ENCODE measurements around the gene ST6GALNAC1.

The ST6GALNAC1 gene

GRCh38 chr17:76643553-76644148 lies at the start of gene ST6GALNAC1:
ST6GALNAC1 (minus strand) TSS chr17:76643757; CDS start chr17:76643638, 119 bp downstream.
- DNase-seq = no peak

- DNase-seq = no peak
Observed at GRCh38 chr17:76691379-76692191, 48.0 kb upstream of the ST6GALNAC1 start.

- DNase-seq = no peak
Observed at GRCh38 chr17:76690596-76691280, 47.2 kb upstream of the ST6GALNAC1 start.

DNA sequence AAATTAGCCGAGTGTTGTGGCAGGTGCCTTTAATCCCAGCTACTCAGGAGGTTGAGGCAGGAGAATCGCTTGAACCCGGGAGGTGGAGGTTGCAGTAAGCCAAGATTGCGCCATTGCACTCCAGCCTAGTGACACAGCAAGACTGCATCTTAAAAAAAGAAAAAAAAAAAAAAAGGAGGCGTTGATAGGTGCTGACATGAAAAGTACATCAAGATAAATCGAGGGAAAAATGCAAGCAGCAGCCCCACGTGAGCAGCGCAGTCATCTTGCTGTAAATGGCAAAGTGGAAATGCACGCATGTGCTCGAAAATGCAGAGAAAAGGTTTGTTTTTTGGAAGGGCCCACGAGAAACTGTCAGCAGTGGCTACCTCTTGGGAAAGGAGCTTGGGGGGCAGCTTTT lies 46.3 kb upstream of the ST6GALNAC1 start:
- DNase-seq = no peak

- no peak for DNase-seq
Observed at GRCh38 chr17:76688165-76688622, 44.6 kb upstream of the ST6GALNAC1 start.

GRCh38 chr17:76687298-76688164 lies 44.0 kb upstream of the ST6GALNAC1 start:
- no peak for DNase-seq

- DNase-seq = no peak
Observed at GRCh38 chr17:76686538-76687297, 43.2 kb upstream of the ST6GALNAC1 start.

DNA sequence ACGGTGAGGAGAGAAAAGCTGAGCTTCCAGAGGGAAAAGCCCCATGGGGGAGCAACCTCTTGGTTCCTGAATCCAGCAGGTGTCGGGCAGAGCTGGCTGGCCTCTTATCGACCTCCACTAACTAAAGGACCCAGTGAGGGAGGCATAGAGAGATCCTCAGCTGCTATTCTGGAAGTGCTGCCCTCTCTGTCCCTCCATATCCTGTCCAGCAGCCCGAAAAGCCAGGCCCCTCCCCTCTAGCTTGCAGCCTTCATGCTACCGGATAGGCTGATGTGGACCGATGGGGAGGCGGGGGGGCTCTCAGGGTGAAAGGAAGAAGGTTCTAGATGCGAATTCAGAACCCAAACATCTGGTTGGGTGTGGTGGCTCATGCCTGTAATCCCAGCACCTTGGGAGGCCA lies 42.3 kb upstream of the ST6GALNAC1 start:
- no peak for DNase-seq

- DNase-seq = no peak
Observed at GRCh38 chr17:76685366-76685765, 41.8 kb upstream of the ST6GALNAC1 start.

DNA sequence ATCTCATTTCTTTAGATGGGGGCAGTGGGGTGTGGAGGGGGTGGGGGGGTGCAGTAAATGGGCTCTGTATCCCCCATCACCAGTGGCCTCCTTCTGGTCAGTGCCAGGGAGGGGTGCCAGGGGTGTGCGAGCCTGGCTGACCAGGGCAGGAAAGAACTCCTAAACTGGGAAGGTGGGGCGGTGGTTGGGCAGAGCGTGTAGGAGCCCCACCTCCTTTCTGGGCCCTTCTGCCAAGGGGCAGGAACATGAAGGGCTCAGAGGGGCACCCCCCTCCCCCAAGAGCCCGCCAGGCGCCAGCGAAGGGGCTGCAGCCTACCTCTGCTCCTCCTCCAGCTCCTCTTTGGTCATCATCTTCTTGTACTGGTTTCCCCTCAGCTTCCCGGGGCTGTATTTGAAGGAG lies 41.2 kb upstream of the ST6GALNAC1 start:
- DNase-seq = no peak

- DNase-seq = no peak
Observed at GRCh38 chr17:76683921-76684745, 40.6 kb upstream of the ST6GALNAC1 start.

DNA sequence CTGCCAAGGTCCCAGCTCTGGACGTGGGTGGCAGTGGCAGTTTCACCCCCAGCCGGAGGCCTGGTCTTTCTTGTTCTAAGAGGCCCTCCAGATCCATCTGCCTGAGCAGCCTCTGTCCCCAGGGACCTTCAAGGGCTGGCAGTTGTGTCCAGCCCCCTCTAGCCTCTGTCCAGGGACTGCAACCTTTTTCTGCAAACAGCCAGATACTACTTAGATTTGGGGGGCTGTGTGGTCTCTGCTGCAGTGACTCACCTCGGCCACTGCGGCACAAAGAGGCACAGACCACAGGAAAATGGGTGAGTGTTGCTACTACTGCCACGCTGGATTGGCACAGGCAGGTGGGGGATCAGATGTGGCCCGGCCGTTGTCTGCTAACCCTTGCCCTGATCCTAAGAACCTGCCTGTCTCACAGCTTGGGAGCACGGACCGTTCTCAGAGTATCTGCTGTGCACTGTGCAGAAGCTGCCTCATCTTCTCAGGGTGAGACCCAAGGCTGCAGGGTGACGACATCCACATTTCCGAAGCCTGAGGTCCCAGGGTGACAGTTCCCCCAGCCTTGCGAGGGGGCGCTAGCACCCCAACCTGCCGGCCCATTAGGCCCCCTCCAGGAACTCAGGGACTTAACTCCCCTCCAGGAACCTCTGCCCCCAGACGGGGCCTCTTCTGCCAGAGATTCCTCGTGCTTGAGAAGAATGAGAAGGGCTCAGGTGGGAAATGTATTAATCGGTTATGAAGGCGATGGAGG lies 39.6 kb upstream of the ST6GALNAC1 start:
- DNase-seq = no peak

DNA sequence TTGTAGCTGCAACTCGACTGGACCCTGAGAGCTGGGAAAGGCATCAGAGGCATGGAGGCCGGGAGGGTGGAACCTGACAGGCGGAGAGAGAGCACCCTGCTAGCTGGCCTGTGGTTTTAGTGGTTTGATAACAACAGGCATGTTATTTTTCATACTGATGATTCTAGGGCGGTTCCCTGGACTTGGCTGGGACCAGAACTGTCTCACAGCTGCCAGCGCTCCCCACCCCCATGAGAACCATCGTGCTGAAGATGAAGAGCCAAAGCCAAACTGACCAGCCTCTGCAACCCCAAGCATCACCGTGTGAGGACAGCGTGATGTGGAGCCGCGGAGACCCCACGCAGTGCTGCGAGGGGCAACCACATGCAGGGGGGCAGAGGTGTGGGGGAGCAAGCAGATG lies 38.7 kb upstream of the ST6GALNAC1 start:
- DNase-seq = no peak

- peak; percentile 37 for DNase-seq
Observed at GRCh38 chr17:76681222-76682137, 37.9 kb upstream of the ST6GALNAC1 start.

DNA sequence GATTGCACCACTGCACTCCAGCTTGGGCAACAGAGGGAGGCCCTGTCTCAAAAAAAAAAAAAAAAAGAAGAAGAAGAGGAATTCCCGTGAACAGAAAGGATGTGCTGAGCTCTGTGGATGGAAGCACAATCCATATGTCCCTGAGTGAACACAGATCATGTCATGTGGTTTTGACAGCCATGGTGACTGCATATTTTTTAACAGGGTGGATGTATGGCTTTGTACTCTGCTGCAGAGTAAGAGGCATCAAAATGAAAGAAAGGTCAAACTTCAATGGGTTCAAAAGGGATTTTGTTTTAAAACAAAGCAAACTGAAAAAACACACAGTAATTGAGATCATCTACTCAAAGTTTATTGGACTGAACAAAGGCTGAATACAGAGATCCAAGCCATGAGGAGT lies 35.7 kb upstream of the ST6GALNAC1 start:
- no peak for DNase-seq

- no peak for DNase-seq
Observed at GRCh38 chr17:76678330-76678729, 34.8 kb upstream of the ST6GALNAC1 start.

GRCh38 chr17:76677406-76677805 lies 33.8 kb upstream of the ST6GALNAC1 start:
- DNase-seq = no peak

GRCh38 chr17:76676629-76677028 lies 33.1 kb upstream of the ST6GALNAC1 start:
- DNase-seq = no peak

DNA sequence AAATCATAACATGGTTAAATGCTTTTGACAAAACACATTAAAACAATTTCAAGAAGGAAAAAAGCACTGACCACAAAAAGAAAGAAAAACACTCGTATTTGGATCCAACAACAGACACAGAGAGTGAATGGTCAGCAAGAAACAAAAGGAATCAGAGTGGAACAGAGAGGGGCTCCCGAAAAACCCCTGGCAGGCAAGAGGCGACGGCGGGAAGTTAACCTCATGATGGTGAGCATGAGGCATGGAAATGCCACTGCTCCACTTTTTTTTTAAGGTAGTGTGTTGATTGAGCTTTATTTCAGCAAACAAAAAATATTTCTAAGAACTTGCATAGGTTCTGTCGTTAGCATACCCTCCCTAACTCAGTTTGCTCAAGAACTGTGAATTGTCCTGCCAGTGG lies 32.1 kb upstream of the ST6GALNAC1 start:
- DNase-seq = no peak

Measured in GF-D8 (cell line).